GM12801 (cell line): ENCODE measurements around the gene TMEM9B.

ENCODE experiments used
- TF ChIP-seq, protein P1 (sequence below): IDR thresholded peaks from one replicate; pipeline ENCODE4 v1.5.1; 2011; ENCODE audit warnings: control low read depth; ENCODE audit not compliant: insufficient read length; ENCODE audit errors: extremely low read depth

Gene TMEM9B

DNA sequence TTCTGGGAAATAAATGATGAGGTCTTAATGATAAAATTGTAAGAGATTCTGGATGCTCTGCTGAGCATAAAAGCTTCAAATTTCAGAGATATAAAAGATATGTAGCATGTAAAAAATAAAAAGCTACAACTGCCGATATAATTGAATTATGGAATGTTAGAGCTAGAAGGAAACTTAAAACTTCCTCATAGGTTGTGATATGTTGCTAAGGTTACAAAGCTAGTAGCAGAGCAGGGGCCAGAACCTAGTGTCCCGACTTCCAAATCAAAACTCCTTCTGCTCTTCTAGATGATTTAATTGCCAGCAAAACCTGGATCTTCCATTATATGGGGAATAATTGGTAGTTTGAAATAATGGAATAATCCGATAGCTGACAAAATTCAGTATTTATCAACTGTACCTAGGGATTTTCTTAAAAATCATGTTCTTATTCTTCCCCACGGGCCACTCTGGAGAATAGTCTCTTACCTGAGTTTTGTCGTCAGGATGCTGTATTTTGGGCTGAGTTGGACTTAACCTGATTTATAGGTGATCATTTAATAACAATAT lies 21.6 kb downstream of the TMEM9B start, which contains the start of gene ASCL3:
ASCL3 (minus strand) TSS at position 499 of the 549 bp plus-strand sequence. CDS start 4,855 bp downstream, outside the sequence.
- TF ChIP-seq, protein P1, sequence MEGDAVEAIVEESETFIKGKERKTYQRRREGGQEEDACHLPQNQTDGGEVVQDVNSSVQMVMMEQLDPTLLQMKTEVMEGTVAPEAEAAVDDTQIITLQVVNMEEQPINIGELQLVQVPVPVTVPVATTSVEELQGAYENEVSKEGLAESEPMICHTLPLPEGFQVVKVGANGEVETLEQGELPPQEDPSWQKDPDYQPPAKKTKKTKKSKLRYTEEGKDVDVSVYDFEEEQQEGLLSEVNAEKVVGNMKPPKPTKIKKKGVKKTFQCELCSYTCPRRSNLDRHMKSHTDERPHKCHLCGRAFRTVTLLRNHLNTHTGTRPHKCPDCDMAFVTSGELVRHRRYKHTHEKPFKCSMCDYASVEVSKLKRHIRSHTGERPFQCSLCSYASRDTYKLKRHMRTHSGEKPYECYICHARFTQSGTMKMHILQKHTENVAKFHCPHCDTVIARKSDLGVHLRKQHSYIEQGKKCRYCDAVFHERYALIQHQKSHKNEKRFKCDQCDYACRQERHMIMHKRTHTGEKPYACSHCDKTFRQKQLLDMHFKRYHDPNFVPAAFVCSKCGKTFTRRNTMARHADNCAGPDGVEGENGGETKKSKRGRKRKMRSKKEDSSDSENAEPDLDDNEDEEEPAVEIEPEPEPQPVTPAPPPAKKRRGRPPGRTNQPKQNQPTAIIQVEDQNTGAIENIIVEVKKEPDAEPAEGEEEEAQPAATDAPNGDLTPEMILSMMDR = no peak

DNA sequence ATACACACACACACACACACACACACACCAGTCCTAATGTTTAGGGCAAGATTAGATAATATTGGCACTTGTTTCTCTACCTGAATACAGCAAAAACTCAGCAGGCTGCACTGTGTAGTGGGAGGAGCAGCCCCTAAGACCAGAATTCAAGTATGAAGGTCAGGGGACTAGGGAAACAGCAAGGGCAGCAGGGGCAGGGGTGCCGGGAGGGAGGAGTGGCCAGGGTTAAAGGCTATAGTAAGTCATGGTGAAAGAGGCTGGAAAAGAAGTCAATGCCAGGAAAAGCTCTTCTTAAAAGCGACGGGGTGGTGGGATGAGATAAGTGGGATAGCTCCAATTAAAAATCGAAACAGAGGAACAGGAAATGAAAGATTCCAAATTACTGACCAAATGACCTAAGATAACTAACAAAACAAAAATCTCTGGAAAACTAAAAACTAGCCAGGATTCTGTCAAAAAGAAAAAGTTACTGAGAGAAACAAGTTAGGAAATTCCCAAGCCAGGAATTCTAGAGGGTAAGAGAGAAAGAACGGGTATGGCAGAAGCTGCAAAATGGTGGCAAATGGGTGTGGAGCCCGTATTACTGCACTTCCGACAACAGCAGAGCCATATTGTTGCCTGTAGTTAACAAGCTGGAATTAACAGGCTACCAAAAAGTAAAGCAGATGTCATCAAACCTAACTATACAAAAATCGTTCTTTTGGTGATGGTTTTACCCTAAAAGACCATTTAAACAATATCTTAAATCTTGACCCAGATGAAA lies 22.7 kb downstream of the TMEM9B start:
- TF ChIP-seq, protein P1 = no peak

DNA sequence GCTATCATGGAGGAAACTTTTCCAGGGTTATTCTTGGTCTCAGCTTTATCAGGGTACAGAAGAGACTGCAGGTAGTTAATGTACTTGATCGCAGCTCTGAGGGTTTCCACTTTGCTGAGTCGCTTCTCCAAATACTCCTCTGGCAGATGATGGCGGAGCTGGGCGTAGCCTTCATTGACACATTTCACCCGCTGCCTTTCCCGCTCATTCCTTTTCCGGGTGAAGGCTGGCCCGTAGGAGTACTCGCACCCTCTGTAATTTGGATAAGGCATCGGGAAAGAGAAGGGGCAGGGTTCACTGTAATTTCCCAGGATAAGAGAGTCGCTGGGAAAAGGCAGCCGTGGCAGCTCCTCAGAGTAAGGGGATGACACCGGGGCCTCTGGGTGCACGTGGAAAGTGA lies 26.6 kb downstream of the TMEM9B start:
- TF ChIP-seq, protein P1 = no peak

DNA sequence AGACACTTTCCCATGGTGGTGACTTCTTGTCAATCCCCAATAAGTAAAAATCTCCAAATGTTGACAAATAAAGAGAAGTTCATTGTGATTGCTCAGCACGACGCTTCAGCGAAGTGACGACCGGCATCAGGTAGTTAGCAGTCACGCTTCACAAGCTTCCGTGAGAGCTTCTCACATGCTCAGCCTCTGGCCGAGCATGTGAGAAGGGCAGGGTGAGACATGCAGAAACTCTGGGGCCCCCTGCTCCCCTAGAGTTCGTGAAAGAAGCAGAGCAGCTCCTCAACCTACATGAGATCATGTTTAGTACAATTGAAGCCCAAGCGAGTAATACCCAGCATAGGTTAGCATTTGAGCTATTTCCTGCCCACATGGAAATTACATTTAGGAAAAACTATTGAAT lies 27.1 kb downstream of the TMEM9B start:
- TF ChIP-seq, protein P1 = no peak

DNA sequence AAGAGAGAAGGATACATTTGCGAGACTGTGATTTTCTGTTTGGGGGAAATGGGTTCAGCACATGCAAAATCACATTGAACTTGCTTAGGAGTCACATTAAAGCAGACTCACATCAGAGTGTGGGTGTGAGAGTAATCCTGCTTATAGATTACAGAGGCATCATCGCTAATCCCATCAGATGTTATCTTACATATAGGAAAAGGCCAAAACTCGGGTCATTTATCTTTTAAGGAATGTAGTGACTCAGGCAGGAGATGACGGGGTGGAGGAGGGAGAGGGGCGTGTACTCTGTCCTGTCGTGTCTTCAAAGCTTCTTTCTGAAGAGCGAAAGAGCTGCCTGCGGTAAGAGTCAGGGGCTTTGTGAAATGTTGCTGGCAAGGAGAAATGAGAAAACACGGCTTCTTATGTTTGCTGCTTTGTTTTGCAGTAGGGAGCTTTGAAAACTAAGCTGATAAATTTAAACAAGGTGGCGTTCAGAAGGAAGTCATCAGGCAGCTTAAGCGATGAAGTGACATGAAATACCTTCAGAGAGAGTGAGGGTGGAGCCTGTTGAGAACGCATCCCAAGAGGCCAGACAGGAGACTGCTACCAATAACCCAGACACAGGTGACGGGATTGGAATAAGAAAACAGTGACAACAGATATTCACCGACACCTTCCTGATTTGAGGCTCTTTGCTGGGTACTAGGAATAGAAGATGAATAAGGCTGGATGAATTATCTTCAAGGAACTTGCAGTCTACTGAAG lies 29.3 kb downstream of the TMEM9B start:
- TF ChIP-seq, protein P1 = no peak

DNA sequence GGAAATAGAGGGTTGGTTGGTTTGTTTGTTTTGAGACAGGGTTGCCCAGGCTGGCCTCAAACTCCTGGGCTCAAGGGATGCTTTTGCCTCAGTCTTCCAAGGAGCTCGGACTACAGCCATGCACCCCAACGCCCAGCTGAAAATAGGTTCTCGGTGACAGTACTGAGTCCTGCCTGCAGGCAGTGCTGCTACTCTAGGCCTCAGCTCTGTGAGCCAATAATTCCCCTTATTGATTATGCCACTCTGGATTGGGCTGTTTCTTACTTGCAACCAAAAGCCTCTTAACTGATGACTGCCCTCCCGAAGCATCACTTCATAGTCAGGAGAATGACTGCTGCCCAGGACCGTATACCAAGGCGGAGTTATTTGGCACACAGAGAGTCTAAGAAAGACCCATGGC lies 30.3 kb downstream of the TMEM9B start:
- TF ChIP-seq, protein P1 = no peak

DNA sequence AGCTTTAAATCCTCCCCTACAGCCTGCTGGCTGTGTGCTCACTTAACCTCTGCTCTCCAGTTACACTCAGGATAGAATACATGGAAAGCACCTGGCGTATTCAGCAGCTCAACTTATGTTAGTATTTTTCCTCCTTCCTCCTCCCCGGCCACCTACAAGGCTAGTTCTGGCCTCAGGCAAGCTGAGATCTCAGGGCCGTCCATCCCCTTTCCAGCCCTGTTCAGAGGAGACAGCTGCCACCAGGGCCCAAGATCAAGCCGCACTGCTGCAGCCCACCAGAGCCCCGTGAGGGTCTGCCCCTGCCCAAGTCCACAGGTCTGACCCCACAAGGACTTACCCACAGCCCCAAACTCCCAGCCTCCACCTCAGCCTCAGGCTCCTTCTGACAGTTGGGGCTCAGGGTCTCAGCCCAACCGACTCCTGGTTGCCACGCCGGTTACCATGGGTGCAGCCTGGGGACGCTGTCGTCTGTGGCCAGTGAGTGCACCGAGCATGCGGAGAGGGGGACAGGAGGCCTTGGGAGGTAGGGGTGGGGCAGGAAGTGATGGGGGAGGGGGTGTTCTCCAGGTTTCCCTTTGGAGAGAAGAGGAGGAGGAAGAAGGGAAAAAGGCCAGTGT lies 31.6 kb downstream of the TMEM9B start, which contains the start of gene C11orf16:
C11orf16 (minus strand) TSS at position 384 of the 617 bp plus-strand sequence. CDS start 639 bp downstream, outside the sequence.
- TF ChIP-seq, protein P1 = no peak
